HEK293 (cell line): Measurements from ENCODE around the gene SUMF1.

Source experiments
- CTCF ChIA-PET: fragments of 350-600 bp; formaldehyde crosslinking; extraction: SDS; loops from one replicate; lab custom pipeline; 2021; ENCODE audit warnings: antibody characterized with exemption; lab: Yijun Ruan, JAX
- POLR2A ChIA-PET: fragments of 300-600 bp; formaldehyde crosslinking; extraction: SDS; loops from one replicate; lab custom pipeline; 2020; ENCODE audit warnings: antibody characterized with exemption, inconsistent platforms; lab: Yijun Ruan, JAX
- H3K27ac ChIP-seq: fragments of 200-500 bp; sonication (Bioruptor generic); 2 replicates; pipeline ENCODE4 v1.5.1; 2014; ENCODE audit warnings: low read depth, low read length, control low read depth, inconsistent platforms; ENCODE audit errors: extremely low read depth
- H3K36me3 ChIP-seq, 2 experiments: fragments of 200-500 bp in 1 of 2; sonication (Bioruptor generic) in 1 of 2; 1 replicate in 1 of 2; 2 replicates in 1 of 2; pipeline ENCODE4 v1.5.1; 2014 to 2017; ENCODE audit warnings: inconsistent platforms in 2 of 2, low read length in 2 of 2; ENCODE audit not compliant: control insufficient read depth in 2 of 2, insufficient read depth in 1 of 2
- H3K4me1 ChIP-seq: fragments of 200-500 bp; sonication (Bioruptor generic); 2 replicates; pipeline ENCODE4 v1.5.1; 2014; ENCODE audit warnings: mild to moderate bottlenecking, low read length, inconsistent platforms; ENCODE audit not compliant: control insufficient read depth, insufficient read depth
- H3K4me3 ChIP-seq: 2 replicates; pipeline ENCODE4 v1.5.1; 2011; ENCODE audit warnings: low read depth, mild to moderate bottlenecking, control low read depth, low read length, moderate library complexity
- H3K9me3 ChIP-seq: fragments of 200-500 bp; sonication (Bioruptor generic); 2 replicates; pipeline ENCODE4 v1.5.1; 2014; ENCODE audit warnings: low read depth, low read length, inconsistent platforms; ENCODE audit not compliant: control insufficient read depth, insufficient read depth
- BCL6B ChIP-seq: fragments of 450-650 bp; formaldehyde crosslinking; IDR thresholded peaks from 2 replicates; pipeline ENCODE4 v1.5.1; 2017; ENCODE audit warnings: missing biosample characterization, missing genetic modification characterization
- HIC1 ChIP-seq: fragments of 450-650 bp; formaldehyde crosslinking; IDR thresholded peaks from 2 replicates; pipeline ENCODE4 v1.5.1; 2016; ENCODE audit warnings: missing biosample characterization, missing genetic modification characterization
- KLF9 ChIP-seq: fragments of 450-650 bp; formaldehyde crosslinking; IDR thresholded peaks from 2 replicates; pipeline ENCODE4 v1.5.1; 2016; ENCODE audit warnings: missing biosample characterization, missing genetic modification characterization, low read depth
- PRDM6 ChIP-seq: fragments of 450-650 bp; formaldehyde crosslinking; IDR thresholded peaks from 2 replicates; pipeline ENCODE4 v1.5.1; 2017; ENCODE audit warnings: missing biosample characterization, missing genetic modification characterization
- ZBTB26 ChIP-seq: fragments of 450-650 bp; formaldehyde crosslinking; optimal IDR thresholded peaks from 2 replicates; pipeline ENCODE3; 2016; ENCODE audit warnings: missing biosample characterization, mild to moderate bottlenecking, missing genetic modification characterization
- ZBTB6 ChIP-seq: fragments of 450-650 bp; formaldehyde crosslinking; IDR thresholded peaks from 2 replicates; pipeline ENCODE4 v1.5.1; 2017; ENCODE audit warnings: missing biosample characterization, missing genetic modification characterization
- ZNF114 ChIP-seq: fragments of 450-650 bp; formaldehyde crosslinking; IDR thresholded peaks from 2 replicates; pipeline ENCODE4 v1.5.0; 2017; ENCODE audit warnings: missing biosample characterization, missing genetic modification characterization
- ZNF175 ChIP-seq: fragments of 450-650 bp; formaldehyde crosslinking; IDR thresholded peaks from 2 replicates; pipeline ENCODE4 v1.5.1; 2016; ENCODE audit warnings: missing biosample characterization, missing genetic modification characterization
- ZNF19 ChIP-seq: fragments of 450-650 bp; formaldehyde crosslinking; IDR thresholded peaks from 2 replicates; pipeline ENCODE4; 2016; ENCODE audit warnings: missing biosample characterization, missing genetic modification characterization, low read depth
- ZNF280D ChIP-seq: fragments of 450-650 bp; formaldehyde crosslinking; IDR thresholded peaks from 2 replicates; pipeline ENCODE4 v1.5.1; 2016; ENCODE audit warnings: missing biosample characterization, missing genetic modification characterization
- ZNF292 ChIP-seq: fragments of 450-650 bp; formaldehyde crosslinking; IDR thresholded peaks from 2 replicates; pipeline ENCODE4 v1.5.1; 2016; ENCODE audit warnings: low read depth, missing biosample characterization, missing genetic modification characterization, borderline replicate concordance
- ZNF302 ChIP-seq: fragments of 450-650 bp; formaldehyde crosslinking; IDR thresholded peaks from 2 replicates; pipeline ENCODE4 v1.5.1; 2016; ENCODE audit warnings: missing biosample characterization, missing genetic modification characterization, low read depth
- ZNF416 ChIP-seq: fragments of 450-650 bp; formaldehyde crosslinking; IDR thresholded peaks from 2 replicates; pipeline ENCODE4 v1.5.1; 2016; ENCODE audit warnings: missing biosample characterization, missing genetic modification characterization
- ZNF426 ChIP-seq: fragments of 450-650 bp; formaldehyde crosslinking; IDR thresholded peaks from 2 replicates; pipeline ENCODE4 v1.5.1; 2017; ENCODE audit warnings: missing biosample characterization, missing genetic modification characterization, mild to moderate bottlenecking, inconsistent platforms, moderate library complexity
- ZNF473 ChIP-seq: fragments of 450-650 bp; formaldehyde crosslinking; IDR thresholded peaks from 2 replicates; pipeline ENCODE4 v1.5.1; 2017; ENCODE audit warnings: missing biosample characterization, missing genetic modification characterization
- ZNF580 ChIP-seq: fragments of 450-650 bp; formaldehyde crosslinking; IDR thresholded peaks from 2 replicates; pipeline ENCODE4 v1.5.1; 2016; ENCODE audit warnings: missing biosample characterization, missing genetic modification characterization
- ZNF610 ChIP-seq: fragments of 450-650 bp; formaldehyde crosslinking; IDR thresholded peaks from 2 replicates; pipeline ENCODE4 v1.5.1; 2016; ENCODE audit warnings: missing biosample characterization, missing genetic modification characterization, borderline replicate concordance
- ZNF639 ChIP-seq: fragments of 450-650 bp; formaldehyde crosslinking; IDR thresholded peaks from 2 replicates; pipeline ENCODE4 v1.5.1; 2016; ENCODE audit warnings: missing biosample characterization, missing genetic modification characterization
- ZNF658 ChIP-seq: fragments of 450-650 bp; formaldehyde crosslinking; IDR thresholded peaks from 2 replicates; pipeline ENCODE4; 2016; ENCODE audit warnings: missing biosample characterization, missing genetic modification characterization
- ZSCAN30 ChIP-seq: fragments of 450-650 bp; IDR thresholded peaks from 2 replicates; pipeline ENCODE4 v1.5.1; 2018; ENCODE audit warnings: missing biosample characterization, mild to moderate bottlenecking, missing genetic modification characterization, moderate library complexity

SUMF1 gene

GRCh38 chr3:4320096-4320911 is 146.8 kb downstream of the SUMF1 start (continued):
- no peak for TF ChIP-seq ZBTB6
- no peak for TF ChIP-seq ZBTB26
- TF ChIP-seq ZNF426 (tag by site-specific recombination), result no peak
- TF ChIP-seq ZSCAN30 (tag by site-specific recombination), result no peak; the same call in 1 of the 2 replicates
- no peak for TF ChIP-seq ZNF175 (tag by site-specific recombination)
- no peak for TF ChIP-seq ZNF416 (tag by site-specific recombination)
- TF ChIP-seq ZNF610 (tag by site-specific recombination), result peak; percentile 80; the same call in 1 of the 2 replicates
- no peak for TF ChIP-seq ZNF280D

GRCh38 chr3:4314688-4315087 is 152.4 kb downstream of the SUMF1 start:
- POLR2A ChIA-PET, result no interaction called here
- H3K27ac ChIP-seq, result no peak overlapping the region
- CTCF ChIA-PET, result interaction anchor here (0.7 to 1.2 kb wide), 2 partner anchors 15 to 24 kb away, joined by 3 to 4 read pairs; no protein-coding TSS in a partner anchor
- no peak overlapping the region for H3K4me3 ChIP-seq
- H3K4me1 ChIP-seq, result no peaks in the 10 kb centered on the region
- H3K9me3 ChIP-seq, result no peaks in the 10 kb centered on the region
- H3K36me3 ChIP-seq, result peaks cover 0 to 30% of the 10 kb centered on the region in 2 experiments; a peak in 2 of 3 replicates
- TF ChIP-seq PRDM6 (no peak), ZNF302 (tag by site-specific recombination) (no peak), ZNF639 (tag by site-specific recombination) (no peak), ZNF114 (no peak), BCL6B (tag by site-specific recombination) (no peak), ZNF610 (tag by site-specific recombination) (no peak), ZBTB26 (no peak), ZNF580 (tag by site-specific recombination) (no peak), ZNF292 (no peak), HIC1 (tag by site-specific recombination) (no peak), ZNF473 (tag by site-specific recombination) (no peak), ZNF19 (tag by site-specific recombination) (no peak), ZNF658 (tag by site-specific recombination) (no peak), KLF9 (tag by site-specific recombination) (no peak)
